ENCODE data around the gene PLCD3.

The PLCD3 gene

DNA sequence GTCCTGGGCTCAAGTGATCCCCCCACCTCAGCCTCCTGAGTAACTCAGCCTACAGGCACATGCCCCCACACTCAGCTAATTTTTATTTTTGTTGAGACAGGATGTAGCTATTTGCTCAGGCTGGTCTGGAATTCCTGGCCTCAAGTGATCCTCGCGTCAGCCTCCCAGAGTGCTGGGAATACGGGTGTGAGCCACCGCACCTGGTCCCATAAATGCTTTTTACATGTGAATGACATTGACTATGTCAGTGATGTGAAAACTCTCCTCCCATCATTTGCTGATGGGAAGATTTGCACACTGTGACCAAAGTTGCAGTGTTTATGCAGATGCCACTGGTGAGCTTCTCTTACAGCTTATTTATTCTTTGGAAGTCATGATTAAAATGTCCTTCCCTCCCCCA is 15.0 kb downstream of the PLCD3 start:
- DNase-seq (ENCODE audit: low read depth) = no peak

DNA sequence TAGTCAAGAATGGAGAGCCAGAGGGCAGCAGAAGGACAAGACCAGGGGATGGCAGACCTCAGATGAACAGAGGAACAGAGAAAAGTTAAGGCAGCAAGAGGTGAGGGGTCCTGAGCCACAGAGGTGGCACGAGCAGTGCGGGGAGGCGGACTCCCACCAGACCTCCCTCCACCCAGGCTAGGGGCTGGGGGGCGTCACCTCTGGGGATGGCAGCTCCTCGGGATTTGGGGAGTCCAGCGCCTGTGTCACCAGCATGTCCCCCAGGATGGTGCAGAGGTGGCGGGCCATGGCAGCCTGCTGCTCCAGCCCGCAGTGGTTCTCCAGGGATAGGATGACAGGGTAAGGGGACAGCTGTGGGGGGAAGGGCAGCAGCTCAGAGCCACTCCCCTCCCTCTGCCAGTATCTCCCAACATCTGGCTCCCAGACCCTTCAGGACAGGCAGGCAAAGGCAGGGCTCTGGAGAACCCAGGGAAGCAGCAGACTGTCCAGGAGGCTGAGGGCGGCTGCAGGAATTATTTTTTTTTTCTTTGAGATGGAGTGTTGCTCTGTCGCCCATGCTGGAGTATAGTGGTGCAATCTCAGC is 15.8 kb downstream of the PLCD3 start:
- no peak for DNase-seq (ENCODE audit: low read depth)

DNA sequence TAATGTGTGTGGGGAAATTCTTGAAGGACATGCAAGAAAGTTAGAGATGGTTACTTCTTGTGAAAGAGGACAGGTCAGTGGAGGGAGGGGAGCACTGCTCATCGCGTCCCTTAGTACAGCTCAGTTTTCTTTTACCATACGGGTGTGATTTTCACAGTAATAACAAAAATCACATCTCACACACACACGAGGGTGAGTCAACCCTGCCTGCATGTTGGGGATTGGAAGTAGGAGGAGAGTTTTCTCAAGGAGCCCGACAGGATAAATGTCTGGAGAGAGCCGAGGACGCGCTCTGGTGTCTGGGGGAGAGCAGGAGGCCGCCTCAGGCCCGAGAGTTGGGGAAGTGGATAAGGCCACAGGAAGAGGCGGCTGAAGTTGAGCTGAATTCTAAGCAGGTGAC is 16.4 kb downstream of the PLCD3 start:
- no peak for DNase-seq (ENCODE audit: low read depth)

DNA sequence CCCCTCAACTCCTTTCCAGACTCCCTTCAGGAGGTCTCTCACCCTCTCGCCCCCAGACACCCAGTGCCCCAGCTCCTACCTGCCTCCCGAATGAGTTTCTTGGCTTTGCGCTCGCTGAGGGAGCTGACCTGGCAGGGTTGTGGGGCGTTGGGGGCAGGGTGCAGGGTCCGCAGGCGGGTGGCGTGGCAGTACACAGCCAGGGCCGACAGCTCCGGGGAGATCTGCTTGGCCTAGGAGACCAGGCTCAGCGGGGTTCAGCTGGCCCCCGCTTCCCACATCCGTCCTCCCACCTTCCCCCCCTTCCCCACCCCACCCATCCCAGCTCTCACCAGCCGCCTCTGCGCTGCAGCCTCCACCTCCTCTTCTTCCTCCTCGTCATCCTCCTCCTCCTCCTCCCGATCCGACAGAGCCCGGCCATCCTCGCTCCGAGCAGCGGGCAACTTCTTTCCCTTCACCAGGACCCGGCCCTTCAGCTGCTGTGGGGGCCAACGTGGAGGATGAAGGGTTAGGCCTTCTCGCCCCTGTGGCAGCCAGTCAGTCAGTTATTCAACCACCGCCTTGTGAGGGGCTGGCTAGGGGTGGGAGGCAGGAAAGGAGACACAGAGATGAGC is 17.2 kb downstream of the PLCD3 start:
- DNase-seq (ENCODE audit: low read depth) = no peak

DNA sequence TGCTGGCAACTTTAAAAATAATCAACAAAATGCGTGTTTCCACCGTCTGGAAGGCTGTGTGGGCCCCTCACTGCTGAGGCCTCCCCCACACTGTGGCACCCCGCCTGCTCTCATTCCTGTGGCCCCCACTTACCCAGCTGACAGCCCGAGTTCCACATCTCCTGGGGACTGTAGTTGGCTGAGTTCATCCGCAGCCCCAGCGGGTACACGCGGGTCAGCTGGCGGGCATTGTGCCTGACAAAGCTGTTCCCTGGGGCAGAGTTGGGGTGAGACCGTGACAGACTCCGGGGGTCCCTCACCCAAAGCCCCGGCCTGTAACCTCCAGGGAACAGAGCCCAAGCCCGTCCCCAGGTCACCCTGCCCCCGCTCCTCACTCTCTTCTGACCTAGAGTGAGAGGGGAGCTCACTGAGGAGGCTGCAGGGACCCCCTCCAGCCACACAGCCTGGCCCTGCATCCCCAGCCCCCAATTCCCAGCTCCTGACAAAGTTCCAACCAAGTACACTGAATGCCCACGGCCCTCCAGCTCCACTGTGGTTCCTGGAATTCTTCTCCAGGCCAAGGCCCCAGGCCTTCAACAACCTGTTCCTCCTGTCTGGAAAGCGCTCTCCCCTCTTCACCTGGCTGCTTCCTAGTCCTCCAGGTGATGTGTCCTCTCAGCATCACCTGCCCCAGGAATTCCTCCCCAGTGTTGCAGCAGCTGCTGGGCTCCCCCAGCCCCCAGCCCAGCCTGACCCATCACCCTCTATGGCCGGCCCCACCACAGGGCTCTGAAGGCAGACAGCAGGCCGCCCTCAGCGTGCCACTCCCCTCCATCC is 18.0 kb downstream of the PLCD3 start:
- DNase-seq (ENCODE audit: low read depth) = no peak

DNA sequence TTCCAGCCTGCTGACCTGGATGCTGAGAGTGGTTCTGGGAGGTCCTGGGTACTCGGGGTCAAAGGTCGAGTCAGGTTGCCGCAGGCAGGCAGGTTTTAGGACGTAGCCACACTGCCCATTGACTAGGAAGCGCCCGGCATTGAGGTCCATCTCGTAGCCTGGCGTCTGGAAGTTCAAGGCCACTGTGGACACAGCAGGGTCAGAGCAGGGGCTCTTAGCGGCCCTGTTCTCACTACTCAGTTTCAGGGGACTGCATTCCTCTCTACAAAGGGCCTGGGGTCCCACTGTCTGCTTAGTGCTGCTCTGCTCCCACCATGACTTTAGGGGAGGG is 18.9 kb downstream of the PLCD3 start:
- no peak for DNase-seq (ENCODE audit: low read depth)

DNA sequence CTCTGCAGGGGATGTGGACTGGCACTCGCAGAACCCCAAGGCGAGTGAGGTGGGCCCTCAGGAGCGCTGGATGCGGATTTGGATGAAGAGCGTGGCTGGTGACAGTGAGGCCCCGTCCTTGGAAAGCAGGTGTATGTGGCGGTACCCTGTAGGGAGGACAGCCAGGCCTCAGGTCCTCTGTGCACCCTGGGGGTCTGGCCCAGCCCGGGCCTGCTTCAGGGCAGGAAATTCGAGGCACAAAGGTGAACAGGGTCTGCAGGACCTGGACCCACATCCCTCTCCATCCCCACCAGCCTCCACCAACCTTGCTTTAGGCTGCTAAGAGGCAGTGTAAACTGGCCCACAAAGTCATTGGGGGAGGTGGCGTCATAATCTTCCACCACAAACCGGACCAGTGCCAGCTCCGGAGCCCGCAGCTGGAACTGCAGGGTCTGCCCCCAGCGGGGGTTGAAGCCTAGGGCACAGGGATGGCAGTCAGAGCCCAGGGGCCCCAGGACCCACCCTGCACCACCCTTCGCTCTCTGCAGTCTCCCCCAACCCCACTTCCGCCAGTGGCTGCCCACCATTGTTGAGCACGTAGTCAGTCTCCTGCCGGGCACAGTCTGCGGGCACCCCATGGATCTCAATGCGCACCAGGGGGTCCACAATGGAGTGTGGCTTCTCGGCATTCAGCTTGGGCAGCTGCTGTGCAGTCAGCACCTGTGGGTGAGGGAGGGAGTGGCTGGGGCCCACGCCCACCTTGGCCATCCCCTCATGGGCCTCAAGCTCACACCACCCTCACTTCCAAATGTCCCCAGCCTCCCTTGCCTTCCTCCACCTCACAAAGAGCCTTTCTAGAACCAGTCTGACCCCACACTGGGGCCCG is 19.5 kb downstream of the PLCD3 start:
- no peak for DNase-seq (ENCODE audit: low read depth)

DNA sequence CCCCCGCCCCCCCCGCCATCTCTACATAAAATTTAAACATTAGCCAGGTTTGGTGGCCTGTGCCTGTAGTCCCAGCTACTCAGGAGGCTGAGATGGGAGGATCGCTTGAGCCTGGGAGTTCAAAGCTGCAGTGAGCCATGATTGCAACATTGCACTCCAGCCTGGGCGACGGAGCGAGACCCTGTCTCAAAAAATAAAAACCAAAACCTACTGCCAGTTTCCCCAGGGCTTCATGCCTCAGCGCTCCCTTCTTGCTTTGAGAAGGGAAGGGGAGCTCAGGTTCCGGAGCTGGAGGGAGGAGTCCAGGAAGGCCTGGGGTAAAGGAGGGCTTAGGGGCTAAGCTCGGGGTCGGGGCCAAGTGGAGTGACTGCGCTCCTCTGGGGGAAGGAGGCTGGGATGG is 20.5 kb downstream of the PLCD3 start:
- DNase-seq (ENCODE audit: low read depth) = no peak

DNA sequence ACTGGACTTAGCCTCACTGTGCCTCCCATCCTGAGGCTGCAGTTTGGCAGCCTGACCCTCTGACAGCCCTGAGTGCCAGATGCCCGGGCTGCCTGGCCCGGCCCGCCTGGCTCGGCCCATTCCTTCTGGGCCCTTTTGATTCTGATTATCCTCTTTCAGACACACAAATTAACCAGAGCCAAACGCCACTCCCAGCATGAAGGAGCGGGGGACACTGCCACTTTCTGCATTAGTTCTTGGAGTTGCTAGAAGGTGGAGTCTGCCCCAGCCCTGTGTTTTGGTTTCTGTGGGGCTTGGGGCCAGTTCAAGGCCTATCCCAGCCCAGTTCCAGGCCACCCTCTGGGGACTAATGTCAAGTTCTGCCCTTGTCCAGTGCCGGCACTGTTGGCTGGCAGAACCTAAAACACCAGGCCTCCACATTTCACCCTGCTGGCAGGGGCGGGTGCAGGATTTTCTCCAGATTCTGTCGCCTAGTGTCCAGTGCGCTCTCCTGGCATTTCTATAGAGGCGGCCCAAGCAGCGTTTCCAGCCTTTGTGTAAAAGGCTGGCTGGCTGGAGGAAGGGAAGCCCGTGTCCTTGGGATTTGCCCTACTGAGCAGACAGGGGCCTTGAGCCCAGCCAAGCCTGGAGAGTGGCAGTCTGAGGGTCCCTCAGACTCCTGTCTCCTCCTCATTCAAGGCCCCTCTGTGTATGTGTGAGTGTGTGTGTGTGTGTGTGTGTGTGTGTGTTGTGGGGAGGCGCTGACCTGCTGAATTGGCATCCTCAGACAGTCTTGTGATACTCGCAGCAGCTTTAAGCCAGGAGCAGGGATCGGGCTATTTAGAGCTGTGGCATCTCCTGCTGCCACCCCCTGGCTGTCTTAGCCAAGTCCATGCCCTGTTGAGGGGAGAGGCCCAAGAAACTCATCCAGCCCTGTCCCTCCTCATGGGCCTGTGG is 21.4 kb downstream of the PLCD3 start:
- DNase-seq (ENCODE audit: low read depth) = no peak

DNA sequence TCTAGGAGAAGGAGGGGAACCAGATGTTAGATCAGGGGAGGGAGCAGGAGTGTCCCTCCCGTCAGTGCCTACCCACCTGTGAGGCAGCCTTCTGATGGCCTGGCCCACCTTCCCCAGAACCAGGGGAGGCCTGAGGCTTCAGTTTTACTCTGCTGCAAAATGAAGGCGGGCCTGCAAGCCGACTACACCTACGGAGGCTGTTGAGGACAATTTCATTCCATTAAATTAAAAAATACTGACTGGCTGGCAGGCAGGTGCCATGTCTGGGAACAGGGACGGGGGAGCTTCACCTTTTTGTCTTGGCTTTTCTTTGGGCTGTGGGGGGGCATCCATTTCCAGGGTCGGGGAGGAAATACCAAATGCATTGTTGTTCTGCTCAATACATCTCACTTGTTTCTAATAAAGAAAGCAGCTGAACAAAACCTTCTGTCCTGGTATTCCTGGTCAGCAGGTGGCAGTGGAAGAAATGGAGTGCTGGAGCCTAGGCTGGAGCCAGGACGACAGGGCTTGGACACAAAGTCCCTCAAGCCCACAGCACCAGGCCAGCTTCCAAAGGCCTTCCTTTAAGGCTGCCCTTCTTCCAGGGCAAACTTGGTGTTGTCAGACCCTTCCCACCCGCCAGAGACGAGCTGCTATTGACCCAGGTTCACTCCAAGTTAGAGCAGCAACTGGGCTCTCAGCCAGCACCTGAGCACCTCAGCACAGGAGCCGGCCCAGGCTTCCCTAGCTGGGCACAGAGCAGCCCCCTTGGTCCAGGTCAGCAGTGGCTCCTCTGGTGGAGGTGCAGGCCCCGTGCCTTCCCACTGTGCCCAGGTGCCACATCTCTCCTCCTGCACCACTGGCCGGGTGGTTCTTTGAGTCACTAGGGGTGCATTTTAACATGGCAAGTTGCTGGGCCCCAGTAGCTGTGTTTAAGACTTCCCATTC is 23.5 kb downstream of the PLCD3 start:
- no peak for DNase-seq (ENCODE audit: low read depth)

DNA sequence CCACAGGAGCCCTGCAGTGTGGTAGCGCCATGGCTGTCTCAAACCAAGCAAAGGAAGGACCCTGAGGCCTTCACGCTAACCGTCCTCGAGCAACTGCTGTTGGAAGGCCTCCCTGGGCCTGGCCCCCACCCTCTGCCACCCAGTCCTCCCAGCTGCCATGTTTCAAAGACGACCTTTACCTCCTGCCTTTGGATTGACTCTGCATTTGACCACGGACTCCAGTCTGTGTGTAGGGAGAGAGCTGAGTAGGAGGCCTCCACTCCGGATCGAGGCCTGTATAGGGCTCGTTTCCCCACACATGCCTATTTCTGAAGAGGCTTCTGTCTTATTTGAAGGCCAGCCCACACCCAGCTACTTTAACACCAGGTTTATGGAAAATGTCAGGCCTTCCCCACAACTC is 24.3 kb downstream of the PLCD3 start:
- no peak for DNase-seq (ENCODE audit: low read depth)

DNA sequence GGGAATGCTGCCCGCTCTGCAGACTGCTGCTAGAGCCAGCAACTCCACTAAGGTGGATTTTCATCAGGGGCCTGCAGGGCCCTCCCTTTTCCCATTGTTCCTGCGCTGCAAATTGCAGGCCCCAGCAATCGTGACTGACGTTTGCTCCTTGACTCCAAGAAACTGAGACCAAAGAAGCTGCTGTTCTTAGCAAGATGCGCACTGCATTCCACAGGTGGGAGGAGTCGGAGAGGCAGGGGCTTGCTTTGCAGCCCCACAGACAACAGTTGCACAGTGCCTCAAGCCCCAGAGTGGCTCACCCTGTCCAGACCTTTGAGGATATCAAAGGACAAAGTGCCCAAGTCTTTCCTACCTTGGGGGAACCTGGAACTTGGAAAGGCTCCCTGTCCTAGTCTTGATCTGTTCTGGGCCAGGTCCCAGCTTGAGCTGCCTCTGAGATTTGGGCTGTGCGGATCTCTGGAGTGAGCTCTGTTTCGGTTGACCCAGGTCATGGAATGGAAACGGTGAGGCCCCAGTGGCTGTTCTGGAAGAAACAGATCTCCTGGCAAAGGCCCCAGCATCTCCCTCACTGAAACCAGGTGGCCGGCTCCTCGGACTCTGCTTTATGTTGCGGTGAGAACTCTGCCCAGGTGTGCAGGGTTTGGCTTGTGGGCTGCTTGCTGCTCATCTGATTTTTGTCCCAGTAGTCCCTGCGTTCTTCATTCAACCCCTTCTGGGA is 24.9 kb downstream of the PLCD3 start:
- no peak for DNase-seq (ENCODE audit: low read depth)

DNA sequence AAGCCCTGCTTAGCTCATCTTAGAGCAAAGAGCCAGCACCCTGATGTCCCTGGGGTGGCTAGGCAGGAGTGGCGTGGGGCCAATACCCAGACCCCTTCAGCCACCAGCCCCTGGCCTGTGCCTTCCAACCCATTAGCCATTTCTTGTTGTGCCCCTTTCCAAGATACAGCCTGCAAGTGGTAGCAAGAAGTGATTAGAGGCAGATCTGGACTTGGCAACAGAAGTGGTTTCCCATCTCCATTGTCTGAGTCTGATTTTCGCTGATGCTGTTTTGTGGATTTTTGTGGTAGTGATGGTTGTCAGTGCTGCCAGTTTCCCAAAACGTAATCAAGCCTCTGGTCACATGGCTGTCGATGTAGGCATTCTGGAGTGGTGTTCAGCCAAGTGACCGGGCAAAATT is 25.7 kb downstream of the PLCD3 start:
- no peak for DNase-seq (ENCODE audit: low read depth)

DNA sequence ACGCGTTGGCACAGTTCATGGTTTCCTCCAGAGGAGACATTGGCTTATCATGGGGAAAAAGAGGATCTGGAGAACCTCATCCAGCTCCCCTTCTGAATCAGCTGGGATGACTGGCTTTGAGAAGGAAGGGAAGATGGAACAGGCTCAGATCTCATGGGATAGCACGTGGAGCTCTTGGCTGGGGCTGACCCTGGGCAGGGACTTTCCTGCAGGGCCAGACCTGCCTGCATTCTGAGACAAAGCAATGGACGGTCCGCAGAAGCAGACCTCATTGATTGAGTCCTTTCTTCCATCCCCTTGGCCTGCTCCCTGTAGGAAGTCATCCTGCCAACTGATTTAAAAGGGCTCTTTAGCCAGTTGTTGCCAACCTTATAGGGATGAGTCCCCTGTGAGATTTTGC is 26.2 kb downstream of the PLCD3 start:
- no peak for DNase-seq (ENCODE audit: low read depth)

DNA sequence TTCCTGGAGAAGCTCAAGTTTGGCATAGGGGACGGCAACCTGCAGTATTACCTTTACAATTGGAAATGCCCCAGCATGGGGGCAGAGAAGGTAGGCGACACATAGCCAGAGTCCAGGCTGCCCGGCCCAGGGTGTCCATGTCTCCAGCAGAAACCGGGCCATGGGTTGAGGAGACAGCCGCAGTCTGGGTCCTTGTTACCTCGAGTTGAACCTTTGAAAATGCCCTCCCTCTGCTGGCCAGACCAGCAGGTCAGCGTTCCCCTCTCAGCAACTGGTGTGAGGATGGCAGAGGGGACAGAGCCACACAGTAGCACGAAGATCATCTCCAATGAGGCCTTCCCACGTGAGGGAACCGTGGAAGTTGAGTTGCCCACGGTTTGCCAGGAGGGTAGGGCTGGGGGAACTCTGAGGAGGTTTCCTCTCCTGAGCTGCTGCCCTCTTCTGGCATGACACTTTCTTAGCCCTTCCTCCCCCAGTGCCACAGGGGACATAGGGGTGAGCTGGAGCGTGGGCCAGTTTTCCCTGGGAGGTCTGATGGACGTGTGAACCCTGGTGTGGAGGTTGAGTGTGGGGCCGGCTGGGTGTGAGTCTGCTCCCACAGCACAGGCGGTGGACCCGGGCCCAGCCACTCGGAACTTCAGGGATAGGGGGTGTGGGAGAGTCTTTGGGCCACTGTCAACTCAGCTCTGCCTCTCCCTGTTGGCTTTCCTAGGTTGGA is 27.2 kb downstream of the PLCD3 start:
- DNase-seq (ENCODE audit: low read depth) = no peak

DNA sequence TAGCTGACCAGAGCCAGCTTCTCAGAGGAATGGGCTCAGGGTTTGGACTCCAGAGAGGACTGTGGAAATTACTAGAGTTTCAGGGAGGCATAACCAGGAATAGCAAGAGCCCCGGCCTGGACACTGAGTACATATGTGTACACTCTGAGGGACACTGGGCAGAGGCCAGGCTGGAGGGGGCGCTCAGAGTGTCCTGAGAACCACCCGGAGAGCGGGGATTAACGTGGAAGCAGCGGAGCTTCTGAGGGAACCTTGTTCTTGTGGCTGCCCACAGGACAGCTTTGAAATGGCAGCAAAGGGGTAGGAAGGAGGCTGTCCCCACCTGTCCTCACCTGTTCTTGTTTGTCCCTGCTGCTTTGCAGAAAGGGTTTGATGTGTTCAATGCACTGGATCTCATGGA is 27.8 kb downstream of the PLCD3 start:
- DNase-seq (ENCODE audit: low read depth) = no peak

DNA sequence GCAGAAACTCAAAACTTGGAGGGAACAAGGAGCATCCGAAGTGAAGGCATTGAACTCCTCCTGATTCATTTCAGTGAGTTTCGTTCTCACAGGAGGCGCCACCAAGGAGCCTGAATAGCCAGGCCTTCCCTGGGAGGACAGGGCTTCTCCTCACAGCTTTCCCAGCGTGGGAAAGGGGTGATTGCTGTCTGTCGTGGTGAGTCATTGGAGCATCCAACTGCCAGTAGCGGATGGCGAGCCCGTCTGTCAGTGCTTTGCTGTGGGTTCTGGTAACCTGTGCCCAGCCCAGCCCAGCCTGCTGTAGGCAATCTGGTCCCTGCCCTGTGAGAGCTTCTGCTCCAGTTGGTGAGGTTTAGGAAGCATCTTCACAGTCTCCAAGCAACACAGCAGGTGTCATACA is 28.3 kb downstream of the PLCD3 start:
- DNase-seq (ENCODE audit: low read depth) = no peak

DNA sequence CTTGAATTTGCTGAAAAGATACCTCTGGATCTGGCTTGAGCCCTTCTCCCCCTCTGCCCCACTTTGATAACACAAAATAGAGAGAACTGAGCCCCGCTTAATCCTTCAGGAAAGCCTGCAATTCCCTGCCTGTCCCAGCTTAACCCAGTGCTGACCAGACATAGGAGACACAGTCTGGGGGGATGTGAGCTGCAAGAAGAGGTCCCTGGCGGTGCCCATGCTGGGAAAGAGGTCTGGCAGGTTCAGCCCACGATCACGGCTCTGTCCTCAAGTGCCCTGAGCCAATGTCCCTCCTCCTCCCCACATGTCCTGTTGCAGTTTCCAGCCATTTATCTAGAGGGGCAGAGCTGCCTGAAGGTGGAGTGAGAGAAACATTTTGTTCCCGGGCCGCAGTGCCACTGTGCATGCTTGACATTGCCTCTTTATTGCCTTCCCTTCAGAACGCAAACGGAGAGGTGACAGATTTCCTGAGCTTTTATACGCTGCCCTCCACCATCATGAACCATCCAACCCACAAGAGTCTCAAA is 29.0 kb downstream of the PLCD3 start:
- no peak for DNase-seq (ENCODE audit: low read depth)

DNA sequence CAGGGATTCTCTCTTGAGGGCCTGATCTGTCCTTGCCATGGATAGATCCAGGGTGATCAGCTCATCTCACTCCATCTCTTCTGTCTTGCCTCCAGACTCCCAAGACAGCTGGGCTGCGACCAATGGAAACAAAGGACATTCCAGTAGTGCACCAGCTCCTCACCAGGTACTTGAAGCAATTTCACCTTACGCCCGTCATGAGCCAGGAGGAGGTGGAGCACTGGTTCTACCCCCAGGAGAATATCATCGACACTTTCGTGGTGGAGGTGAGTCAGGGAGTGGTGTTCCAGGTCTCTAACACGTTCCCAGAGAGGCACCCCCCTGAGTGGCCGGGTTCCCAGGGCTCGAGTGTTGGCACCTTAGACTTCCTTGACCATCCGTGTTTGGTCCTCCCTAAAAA is 29.5 kb downstream of the PLCD3 start:
- no peak for DNase-seq (ENCODE audit: low read depth)
